Ishikawa (cell line): ENCODE data around the gene ATF6.

ENCODE experiments used
- CEBPB ChIP-seq: IDR thresholded peaks from 2 replicates; pipeline ENCODE4 v1.6.1; 2012
- CREB1 ChIP-seq: IDR thresholded peaks from 2 replicates; pipeline ENCODE4 v1.6.1; 2012; ENCODE audit warnings: low read depth
- EGR1 ChIP-seq: IDR thresholded peaks from 2 replicates; pipeline ENCODE4 v1.6.1; 2012
- EP300 ChIP-seq: IDR thresholded peaks from 2 replicates; pipeline ENCODE4 v1.6.1; 2012; ENCODE audit warnings: borderline replicate concordance
- FOXM1 ChIP-seq: IDR thresholded peaks from 2 replicates; pipeline ENCODE4 v1.6.1; 2012; ENCODE audit warnings: low read depth, borderline replicate concordance
- MAX ChIP-seq: IDR thresholded peaks from 2 replicates; pipeline ENCODE4 v1.6.1; 2012
- NFIC ChIP-seq: IDR thresholded peaks from 2 replicates; pipeline ENCODE4 v1.6.1; 2012
- RAD21 ChIP-seq: IDR thresholded peaks from 2 replicates; pipeline ENCODE4 v1.6.1; 2012; ENCODE audit warnings: low read depth
- REST ChIP-seq: IDR thresholded peaks from 2 replicates; pipeline ENCODE4 v1.6.1; 2012; ENCODE audit warnings: low read depth, mild to moderate bottlenecking
- TAF1 ChIP-seq: IDR thresholded peaks from 2 replicates; pipeline ENCODE4 v1.6.1; 2012; ENCODE audit warnings: low read depth, mild to moderate bottlenecking
- TCF12 ChIP-seq: IDR thresholded peaks from 2 replicates; pipeline ENCODE4 v1.6.1; 2012; ENCODE audit warnings: low read depth
- TEAD4 ChIP-seq: IDR thresholded peaks from 2 replicates; pipeline ENCODE4 v1.6.1; 2012
- USF1 ChIP-seq: IDR thresholded peaks from 2 replicates; pipeline ENCODE4 v1.6.1; 2012
- YY1 ChIP-seq: IDR thresholded peaks from 2 replicates; pipeline ENCODE4 v1.6.1; 2012; ENCODE audit warnings: low read depth
- ZBTB7A ChIP-seq: IDR thresholded peaks from 2 replicates; pipeline ENCODE4 v1.6.1; 2012; ENCODE audit warnings: low read depth

Gene ATF6

GRCh38 chr1:161838885-161839284, 72.8 kb downstream of the ATF6 start:
- no peak for TF ChIP-seq REST
- TF ChIP-seq ZBTB7A, result no peak
- TF ChIP-seq EGR1, result no peak
- TF ChIP-seq CEBPB, result no peak
- TF ChIP-seq EP300, result no peak
- no peak for TF ChIP-seq NFIC
- no peak for TF ChIP-seq MAX
- TF ChIP-seq RAD21, result no peak
- no peak for TF ChIP-seq TEAD4
- TF ChIP-seq CREB1, result no peak
- no peak for TF ChIP-seq TCF12
- no peak for TF ChIP-seq FOXM1
- no peak for TF ChIP-seq YY1

- TF ChIP-seq USF1, result no peak
- TF ChIP-seq EGR1, result no peak
- TF ChIP-seq TEAD4, result no peak
- TF ChIP-seq EP300, result no peak
- no peak for TF ChIP-seq MAX
- no peak for TF ChIP-seq CEBPB
- TF ChIP-seq YY1, result no peak
- TF ChIP-seq NFIC, result no peak
- TF ChIP-seq FOXM1, result no peak
- no peak for TF ChIP-seq REST
- TF ChIP-seq RAD21, result no peak
- no peak for TF ChIP-seq TAF1
- no peak for TF ChIP-seq TCF12
- TF ChIP-seq ZBTB7A, result no peak
- no peak for TF ChIP-seq CREB1
These were observed 73.5 kb downstream of the ATF6 start for GRCh38 chr1:161839591-161839990.

- TF ChIP-seq FOXM1 (no peak), EP300 (no peak), CEBPB (no peak), TAF1 (no peak), NFIC (no peak), ZBTB7A (no peak), RAD21 (no peak), YY1 (no peak), TCF12 (no peak), MAX (no peak), CREB1 (no peak), EGR1 (no peak), REST (no peak), USF1 (no peak), TEAD4 (no peak)
These were observed 74.2 kb downstream of the ATF6 start for GRCh38 chr1:161840363-161840762.

GRCh38 chr1:161843156-161843555, 77.0 kb downstream of the ATF6 start:
- no peak for TF ChIP-seq EGR1
- TF ChIP-seq FOXM1, result no peak
- no peak for TF ChIP-seq MAX
- no peak for TF ChIP-seq YY1
- no peak for TF ChIP-seq RAD21
- no peak for TF ChIP-seq REST
- TF ChIP-seq TCF12, result no peak
- TF ChIP-seq CEBPB, result no peak
- TF ChIP-seq ZBTB7A, result no peak
- no peak for TF ChIP-seq USF1
